Neuronal stem cell (in vitro differentiated cells): ENCODE results near the gene CDC45.

ENCODE experiments used
- DNase-seq: peaks from one replicate; pipeline ENCODE4 v3.0.0-alpha.2; 2013; ENCODE audit warnings: low spot score
- H2AFZ ChIP-seq: one replicate; pipeline ENCODE4 v1.6.1; 2013; ENCODE audit warnings: mild to moderate bottlenecking, low read length, inconsistent platforms
- H2AK5ac ChIP-seq: 2 replicates; pipeline ENCODE4 v1.6.1; 2013; ENCODE audit warnings: low read depth, mild to moderate bottlenecking, inconsistent platforms, low read length, moderate library complexity, mixed read lengths
- H2BK120ac ChIP-seq: 2 replicates; pipeline ENCODE4 v1.6.1; 2013; ENCODE audit warnings: low read depth, mild to moderate bottlenecking, inconsistent platforms, low read length, moderate library complexity, mixed read lengths
- H2BK12ac ChIP-seq: one replicate; pipeline ENCODE4 v1.6.1; 2013; ENCODE audit warnings: low read length, inconsistent platforms
- H2BK15ac ChIP-seq: 2 replicates; pipeline ENCODE4 v1.6.1; 2013; ENCODE audit warnings: mild to moderate bottlenecking, low read length, inconsistent platforms, mixed read lengths
- H2BK5ac ChIP-seq: one replicate; pipeline ENCODE4 v1.6.1; 2013; ENCODE audit warnings: inconsistent platforms, mild to moderate bottlenecking, low read length, moderate library complexity
- H3K14ac ChIP-seq: one replicate; pipeline ENCODE4 v1.6.1; 2013; ENCODE audit warnings: low read length, inconsistent platforms
- H3K18ac ChIP-seq: 2 replicates; pipeline ENCODE4 v1.6.1; 2013; ENCODE audit warnings: low read length, inconsistent platforms
- H3K23ac ChIP-seq: 2 replicates; pipeline ENCODE4 v1.6.1; 2013; ENCODE audit warnings: low read depth, mild to moderate bottlenecking, mixed read lengths, low read length, inconsistent platforms; ENCODE audit not compliant: poor library complexity
- H3K27ac ChIP-seq: replicated peaks from 3 replicates; pipeline ENCODE4 v1.5.1; 2013; ENCODE audit warnings: low read length, inconsistent platforms
- H3K27me3 ChIP-seq, 3 experiments: 2 replicates each; pipeline ENCODE4 v1.6.1; 2013; ENCODE audit warnings: low read length in 3 of 3, mild to moderate bottlenecking in 2 of 3, inconsistent platforms in 1 of 3, low read depth in 1 of 3, mixed read lengths in 1 of 3, moderate library complexity in 1 of 3; ENCODE audit not compliant: control insufficient read depth in 3 of 3, insufficient read depth in 3 of 3
- H3K36me3 ChIP-seq, 2 donors: replicated peaks in 1 of 2; 2 replicates each; pipeline ENCODE4 v1.6.1; 2013; ENCODE audit warnings: low read length in 2 of 2; ENCODE audit not compliant: control insufficient read depth in 2 of 2, insufficient read depth in 2 of 2
- H3K4ac ChIP-seq: 2 replicates; pipeline ENCODE4 v1.6.1; 2013; ENCODE audit warnings: inconsistent platforms, mild to moderate bottlenecking, low read length, moderate library complexity
- H3K4me1 ChIP-seq, 2 donors: 1 replicate in 1 of 2; 2 replicates in 1 of 2; pipeline ENCODE4 v1.6.1; 2013; ENCODE audit warnings: low read length in 2 of 2, low read depth in 1 of 2; ENCODE audit not compliant: control insufficient read depth in 2 of 2, insufficient read depth in 1 of 2
- H3K4me2 ChIP-seq: one replicate; pipeline ENCODE4 v1.6.1; 2013; ENCODE audit warnings: mild to moderate bottlenecking, low read length, inconsistent platforms; ENCODE audit not compliant: insufficient read depth, poor library complexity, severe bottlenecking
- H3K4me3 ChIP-seq, 2 donors: 2 replicates each; pipeline ENCODE4 v1.5.1; 2013; ENCODE audit warnings: low read length in 2 of 2, mild to moderate bottlenecking in 2 of 2, inconsistent platforms in 1 of 2, moderate library complexity in 1 of 2
- H3K79me1 ChIP-seq: one replicate; pipeline ENCODE4 v1.6.1; 2013; ENCODE audit warnings: low read depth, mild to moderate bottlenecking, inconsistent platforms, low read length, moderate library complexity
- H3K9ac ChIP-seq: one replicate; pipeline ENCODE4 v1.6.1; 2013; ENCODE audit warnings: mild to moderate bottlenecking, low read depth, low read length, inconsistent platforms; ENCODE audit not compliant: poor library complexity
- H3K9me3 ChIP-seq, 2 donors: replicated peaks in 1 of 2; 2 replicates each; pipeline versions ENCODE3 to v1.6.1; 2013; ENCODE audit warnings: low read length in 2 of 2, mild to moderate bottlenecking in 2 of 2, inconsistent platforms in 1 of 2, low read depth in 1 of 2, mixed read lengths in 1 of 2, moderate library complexity in 1 of 2; ENCODE audit not compliant: control insufficient read depth in 2 of 2, insufficient read depth in 1 of 2
- H4K8ac ChIP-seq: one replicate; pipeline ENCODE4 v1.6.1; 2013; ENCODE audit warnings: low read depth, mild to moderate bottlenecking, inconsistent platforms, low read length, moderate library complexity
- H4K91ac ChIP-seq: one replicate; pipeline ENCODE4 v1.6.1; 2013; ENCODE audit warnings: low read length, low read depth, mild to moderate bottlenecking, inconsistent platforms; ENCODE audit not compliant: poor library complexity
- WGBS, 2 donors: extraction: QIAGEN DNeasy Blood & Tissue Kit; methylation state at CpG; one replicate each; pipeline ENCODE4 v1.1.7; 2013; ENCODE audit warnings: missing lambda C conversion rate in 2 of 2, mixed read lengths in 1 of 2; ENCODE audit not compliant: insufficient read length in 2 of 2, insufficient replicate concordance in 1 of 2; ENCODE audit errors: extremely low coverage in 2 of 2; 5-methylcytosine and 5-hydroxymethylcytosine counted together

Gene CDC45

GRCh38 chr22:19533857-19534256 is 54.1 kb downstream of the CDC45 start:
- Histone ChIP-seq H3K14ac (no peak overlapping the region), H3K27ac (no peak overlapping the region)

GRCh38 chr22:19535001-19535400 is 55.3 kb downstream of the CDC45 start:
- no peaks in the 10 kb centered on the region for H3K36me3 ChIP-seq
- H2BK15ac ChIP-seq: no peak overlapping the region
- no peaks in the 10 kb centered on the region for H3K79me1 ChIP-seq
- H2AFZ ChIP-seq: no peak overlapping the region
- no CpG with 5 or more reads among the region's 3 CpGs for WGBS, 2 donors
- no peak overlapping the region for H2BK120ac ChIP-seq
- H3K18ac ChIP-seq: no peak overlapping the region
- H2BK5ac ChIP-seq: no peak overlapping the region
- H3K4me1 ChIP-seq: peaks cover 0 to 1% of the 10 kb centered on the region in 2 donors
- no peak for DNase-seq
- H2BK12ac ChIP-seq: no peak overlapping the region
- H4K8ac ChIP-seq: no peak overlapping the region
- no peaks in the 10 kb centered on the region for H3K27me3 ChIP-seq
- no peak overlapping the region for H3K4me3 ChIP-seq
- no peak overlapping the region for H3K14ac ChIP-seq
- H3K4me2 ChIP-seq: no peak overlapping the region
- no peak overlapping the region for H3K23ac ChIP-seq
- no peaks in the 10 kb centered on the region for H3K9me3 ChIP-seq
- no peak overlapping the region for H3K27ac ChIP-seq
- no peak overlapping the region for H4K91ac ChIP-seq
- no peak overlapping the region for H3K9ac ChIP-seq
- no peak overlapping the region for H2AK5ac ChIP-seq
- H3K4ac ChIP-seq: no peak overlapping the region

More at GRCh38 chr22:19533857-19534256, 54.1 kb downstream of the CDC45 start:
- Histone ChIP-seq H2AFZ (no peak overlapping the region), H3K23ac (no peak overlapping the region), H3K9ac (no peak overlapping the region), H3K79me1 (no peaks in the 10 kb centered on the region), H3K9me3 (no peaks in the 10 kb centered on the region), H4K8ac (no peak overlapping the region), H4K91ac (no peak overlapping the region), H2BK120ac (no peak overlapping the region), H3K27me3 (no peaks in the 10 kb centered on the region), H3K4me3 (no peak overlapping the region), H3K4me1 (peaks cover 0 to 1% of the 10 kb centered on the region in 2 donors), H2BK5ac (no peak overlapping the region), H3K36me3 (no peaks in the 10 kb centered on the region), H3K18ac (no peak overlapping the region), H2BK15ac (no peak overlapping the region), H3K4me2 (no peak overlapping the region), H2BK12ac (no peak overlapping the region), H3K4ac (no peak overlapping the region), H2AK5ac (no peak overlapping the region)
- no peak for DNase-seq

- Histone ChIP-seq H3K14ac (no peak overlapping the region), H3K18ac (no peak overlapping the region), H3K9me3 (no peaks in the 10 kb centered on the region), H3K27ac (no peak overlapping the region), H4K8ac (no peak overlapping the region), H3K4me2 (no peak overlapping the region), H2AK5ac (no peak overlapping the region), H3K23ac (no peak overlapping the region), H2BK12ac (no peak overlapping the region), H3K4me1 (peaks cover 0 to 1% of the 10 kb centered on the region in 2 donors), H2AFZ (no peak overlapping the region), H4K91ac (no peak overlapping the region), H3K4me3 (no peak overlapping the region), H3K27me3 (no peaks in the 10 kb centered on the region), H3K79me1 (no peaks in the 10 kb centered on the region), H3K9ac (no peak overlapping the region), H3K4ac (no peak overlapping the region), H2BK5ac (no peak overlapping the region), H3K36me3 (no peaks in the 10 kb centered on the region), H2BK15ac (no peak overlapping the region), H2BK120ac (no peak overlapping the region)
- DNase-seq: no peak
- no CpG with 5 or more reads among the region's 9 CpGs for WGBS, 2 donors
Observed at GRCh38 chr22:19536564-19536963, 56.8 kb downstream of the CDC45 start.

GRCh38 chr22:19537941-19538488 is 58.3 kb downstream of the CDC45 start:
- H3K27ac ChIP-seq: no peak overlapping the region
- no peak overlapping the region for H2BK12ac ChIP-seq
- no peak overlapping the region for H3K4me2 ChIP-seq
- no peak overlapping the region for H3K4me3 ChIP-seq
- H3K79me1 ChIP-seq: no peaks in the 10 kb centered on the region
- no peak overlapping the region for H3K14ac ChIP-seq
- no peak overlapping the region for H3K23ac ChIP-seq
- no peak overlapping the region for H4K91ac ChIP-seq
- no peak overlapping the region for H2BK120ac ChIP-seq
- no peaks in the 10 kb centered on the region for H3K36me3 ChIP-seq
- peaks cover 0 to 1% of the 10 kb centered on the region in 2 donors for H3K4me1 ChIP-seq
- no peak overlapping the region for H3K9ac ChIP-seq
- no peak overlapping the region for H3K18ac ChIP-seq
- no peak for DNase-seq
- H3K27me3 ChIP-seq: no peaks in the 10 kb centered on the region
- no peak overlapping the region for H3K4ac ChIP-seq
- H3K9me3 ChIP-seq: no peaks in the 10 kb centered on the region
- no peak overlapping the region for H2AFZ ChIP-seq
- no CpG with 5 or more reads among the region's 5 CpGs for WGBS, 2 donors
- H2AK5ac ChIP-seq: no peak overlapping the region
- H2BK15ac ChIP-seq: no peak overlapping the region
- H4K8ac ChIP-seq: peak overlapping the region; percentile 65
- no peak overlapping the region for H2BK5ac ChIP-seq
